ENCODE results near the gene PIGS. TPM values are rescaled to one million over a fixed set of nuclear protein-coding genes. Genes with fewer than 3 reads are reported as not detected.

PIGS gene
- total RNA-seq, 2 donors from 2014 or later, result 68.7 to 131 TPM

DNA sequence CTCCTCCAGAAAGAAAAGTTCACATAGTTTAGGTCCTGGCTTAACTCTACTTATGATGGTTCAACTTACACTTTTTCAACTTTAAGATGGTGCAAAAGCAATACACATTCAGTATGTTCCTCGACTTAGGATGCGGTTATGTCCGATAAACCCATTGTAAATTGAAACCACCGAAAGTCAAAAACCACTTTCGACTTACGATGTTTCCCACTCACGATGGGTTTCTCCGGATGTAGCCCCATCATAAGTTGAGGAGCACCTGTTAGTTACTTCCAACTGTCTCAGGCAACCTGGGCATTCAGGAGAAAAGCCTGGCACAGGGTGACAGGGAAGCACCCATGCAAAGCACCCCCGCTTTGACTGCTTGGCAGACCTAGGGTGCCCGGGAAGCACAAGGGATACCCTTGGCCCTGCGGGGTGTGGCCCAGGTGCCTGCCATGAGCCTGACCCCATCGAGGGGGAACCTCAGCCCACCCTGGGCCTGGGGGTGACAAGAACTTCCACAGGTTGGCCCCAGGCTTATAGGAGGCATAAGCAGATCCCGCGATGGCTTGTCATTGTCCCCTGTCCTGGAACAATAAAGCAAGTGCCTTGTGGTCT, 32.9 kb downstream of the PIGS start:
- Histone ChIP-seq H3K36me3 (no peaks in the 10 kb centered on the region), H3K4me1 (replicated peaks) (no peaks in the 10 kb centered on the region), H3K4me3 (no peak overlapping the region), H3K27ac (no peak overlapping the region), H3K9me3 (no peaks in the 10 kb centered on the region), H3K27me3 (replicated peaks; ENCODE audit: insufficient read depth) (no peaks in the 10 kb centered on the region)
- WGBS, result 85% methylated on average over 14 of the region's 14 CpGs
- no peak for DNase-seq (ENCODE audit: low spot score)
- intact Hi-C loops (cut with DNase I), result no loop called here
- TF ChIP-seq POLR2AphosphoS5 (IDR thresholded peaks at IDR 0.05), result no peak
- TF ChIP-seq, protein P1, sequence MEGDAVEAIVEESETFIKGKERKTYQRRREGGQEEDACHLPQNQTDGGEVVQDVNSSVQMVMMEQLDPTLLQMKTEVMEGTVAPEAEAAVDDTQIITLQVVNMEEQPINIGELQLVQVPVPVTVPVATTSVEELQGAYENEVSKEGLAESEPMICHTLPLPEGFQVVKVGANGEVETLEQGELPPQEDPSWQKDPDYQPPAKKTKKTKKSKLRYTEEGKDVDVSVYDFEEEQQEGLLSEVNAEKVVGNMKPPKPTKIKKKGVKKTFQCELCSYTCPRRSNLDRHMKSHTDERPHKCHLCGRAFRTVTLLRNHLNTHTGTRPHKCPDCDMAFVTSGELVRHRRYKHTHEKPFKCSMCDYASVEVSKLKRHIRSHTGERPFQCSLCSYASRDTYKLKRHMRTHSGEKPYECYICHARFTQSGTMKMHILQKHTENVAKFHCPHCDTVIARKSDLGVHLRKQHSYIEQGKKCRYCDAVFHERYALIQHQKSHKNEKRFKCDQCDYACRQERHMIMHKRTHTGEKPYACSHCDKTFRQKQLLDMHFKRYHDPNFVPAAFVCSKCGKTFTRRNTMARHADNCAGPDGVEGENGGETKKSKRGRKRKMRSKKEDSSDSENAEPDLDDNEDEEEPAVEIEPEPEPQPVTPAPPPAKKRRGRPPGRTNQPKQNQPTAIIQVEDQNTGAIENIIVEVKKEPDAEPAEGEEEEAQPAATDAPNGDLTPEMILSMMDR (IDR thresholded peaks at IDR 0.05), result no peak
- TF ChIP-seq POLR2A (IDR thresholded peaks at IDR 0.05), result no peak

DNA sequence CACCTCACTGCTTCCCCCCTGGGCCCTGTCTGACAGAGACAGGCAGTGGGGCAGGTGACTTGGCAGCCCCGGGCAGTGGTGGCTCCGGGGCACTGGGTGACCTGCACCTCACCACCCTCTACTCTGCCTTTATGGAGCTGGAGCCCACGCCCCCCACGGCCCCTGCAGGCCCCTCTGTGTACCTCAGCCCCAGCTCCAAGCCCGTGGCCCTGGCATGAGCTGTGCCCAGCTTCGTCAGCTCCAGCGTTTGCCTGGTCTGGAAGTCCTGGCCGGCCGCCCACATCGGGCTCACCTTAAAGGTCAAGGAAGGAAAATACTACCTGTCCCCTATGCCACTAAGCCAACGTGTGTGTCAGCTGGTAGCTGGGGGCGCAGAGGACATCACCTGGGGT, 34.1 kb downstream of the PIGS start:
- WGBS, result 78% methylated on average over 12 of the region's 12 CpGs
- no peak for DNase-seq (ENCODE audit: low spot score)

DNA sequence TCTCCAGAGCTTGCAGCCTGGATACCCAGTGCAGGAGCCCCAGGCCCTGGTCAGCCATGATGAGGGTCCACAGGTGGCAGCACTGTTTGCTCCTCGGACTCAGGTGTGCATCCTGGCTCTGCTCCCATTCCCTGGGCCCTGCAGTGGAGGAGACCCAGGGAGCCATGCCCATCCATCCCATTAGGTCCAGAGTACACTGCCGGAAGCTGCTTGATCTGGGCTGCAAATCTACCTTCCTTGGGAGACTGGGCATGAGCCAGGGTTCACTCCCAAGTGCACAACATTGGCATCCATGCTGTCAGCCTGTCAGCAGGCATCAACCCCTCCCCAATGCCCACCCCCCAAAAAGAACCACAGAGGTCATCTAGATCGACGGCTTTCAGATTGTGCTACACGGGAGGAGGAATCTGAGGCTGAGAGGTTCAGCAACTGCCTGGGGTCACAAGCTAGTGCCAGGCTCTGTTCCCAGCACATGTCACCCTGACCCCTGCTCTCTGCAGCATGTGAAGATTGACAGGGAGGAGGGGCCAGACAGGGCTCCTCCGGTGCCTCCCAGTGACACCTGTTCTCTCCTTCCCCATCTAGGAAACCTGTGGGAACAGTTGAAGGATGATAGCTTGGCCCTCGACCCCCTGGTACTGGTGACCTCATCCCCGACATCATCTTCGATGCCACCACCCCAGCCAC, 34.6 kb downstream of the PIGS start:
- Histone ChIP-seq H3K4me3 (no peak overlapping the region), H3K27me3 (replicated peaks; ENCODE audit: insufficient read depth) (no peaks in the 10 kb centered on the region), H3K27ac (no peak overlapping the region), H3K4me1 (replicated peaks) (no peaks in the 10 kb centered on the region), H3K36me3 (no peaks in the 10 kb centered on the region), H3K9me3 (no peaks in the 10 kb centered on the region)
- intact Hi-C loops (cut with DNase I), result no loop called here
- TF ChIP-seq, protein P1 (IDR thresholded peaks at IDR 0.05), result no peak
- no peak for TF ChIP-seq POLR2AphosphoS5 (IDR thresholded peaks at IDR 0.05)
- TF ChIP-seq POLR2A (IDR thresholded peaks at IDR 0.05), result no peak
- 72% methylated on average over 9 of the region's 9 CpGs for WGBS
- DNase-seq (ENCODE audit: low spot score), result no peak

More for the DNA sequence above, 34.1 kb downstream of the PIGS start:
- Histone ChIP-seq H3K36me3 (no peaks in the 10 kb centered on the region), H3K27ac (no peak overlapping the region), H3K4me3 (no peak overlapping the region), H3K9me3 (no peaks in the 10 kb centered on the region), H3K4me1 (replicated peaks) (no peaks in the 10 kb centered on the region), H3K27me3 (replicated peaks; ENCODE audit: insufficient read depth) (no peaks in the 10 kb centered on the region)
- intact Hi-C loops (cut with DNase I), result no loop called here
- TF ChIP-seq POLR2AphosphoS5 (IDR thresholded peaks at IDR 0.05), result no peak
- TF ChIP-seq, protein P1 (IDR thresholded peaks at IDR 0.05), result no peak
- TF ChIP-seq POLR2A (IDR thresholded peaks at IDR 0.05), result no peak

DNA sequence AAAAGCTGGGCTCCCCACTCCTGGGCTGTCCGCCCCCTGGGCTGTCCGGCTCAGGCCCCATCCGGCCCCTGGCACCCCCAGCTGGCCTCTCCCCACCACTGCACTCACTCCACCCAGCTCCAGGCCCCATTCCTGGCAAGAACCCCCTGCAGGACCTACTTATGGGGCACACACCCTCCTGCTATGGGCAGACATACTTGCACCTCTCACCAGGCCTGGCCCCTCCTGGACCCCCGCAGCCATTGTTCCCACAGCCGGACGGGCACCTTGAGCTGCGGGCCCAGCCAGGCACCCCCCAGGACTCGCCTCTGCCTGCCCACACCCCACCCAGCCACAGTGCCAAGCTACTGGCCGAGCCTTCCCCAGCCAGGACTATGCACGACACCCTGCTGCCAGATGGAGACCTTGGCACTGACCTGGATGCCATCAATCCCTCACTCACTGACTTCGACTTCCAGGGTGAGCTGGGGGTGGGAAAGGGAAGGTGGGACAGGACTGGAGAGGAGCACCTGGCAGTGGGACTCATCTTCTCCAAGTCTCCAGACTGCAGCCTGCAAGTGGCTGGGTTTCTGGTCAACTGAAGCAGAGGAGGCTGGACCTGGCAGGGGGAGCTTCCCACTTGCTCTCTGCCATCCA, 36.5 kb downstream of the PIGS start:
- no peak overlapping the region for H3K27ac ChIP-seq
- intact Hi-C loops (cut with DNase I), result no loop called here
- DNase-seq (ENCODE audit: low spot score), result no peak
- no peaks in the 10 kb centered on the region for H3K4me1 ChIP-seq (replicated peaks)
- H3K36me3 ChIP-seq, result no peaks in the 10 kb centered on the region
- no peaks in the 10 kb centered on the region for H3K27me3 ChIP-seq (replicated peaks; ENCODE audit: insufficient read depth)
- TF ChIP-seq POLR2A (IDR thresholded peaks at IDR 0.05) (no peak), POLR2AphosphoS5 (IDR thresholded peaks at IDR 0.05) (no peak)
- TF ChIP-seq, protein P1 (IDR thresholded peaks at IDR 0.05), result no peak
- H3K9me3 ChIP-seq, result no peaks in the 10 kb centered on the region
- H3K4me3 ChIP-seq, result no peak overlapping the region
- WGBS, result 82% methylated on average over 11 of the region's 11 CpGs
